ENCODE data around the gene LEFTY1.

DNA sequence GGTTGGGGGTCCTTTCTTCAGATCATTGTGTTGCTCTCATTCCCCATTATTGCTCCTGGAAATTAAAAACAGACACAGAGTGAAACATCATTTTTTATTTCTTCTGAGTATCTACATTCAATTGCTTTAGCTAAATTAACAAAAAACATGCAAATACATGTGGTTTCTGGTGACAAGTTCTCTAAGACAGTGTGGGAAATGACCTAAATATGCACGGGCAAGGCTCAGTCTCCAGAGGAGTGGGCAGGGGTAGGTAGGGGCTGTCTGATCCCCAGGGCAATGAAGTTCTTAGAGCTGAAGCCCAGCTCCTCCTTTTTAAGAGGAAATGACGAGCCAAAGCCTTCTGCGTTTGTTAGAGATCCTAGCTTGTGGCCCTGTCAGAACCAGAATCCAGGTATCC is 47.6 kb upstream of the LEFTY1 start:
- TF ChIP-seq, protein P1, sequence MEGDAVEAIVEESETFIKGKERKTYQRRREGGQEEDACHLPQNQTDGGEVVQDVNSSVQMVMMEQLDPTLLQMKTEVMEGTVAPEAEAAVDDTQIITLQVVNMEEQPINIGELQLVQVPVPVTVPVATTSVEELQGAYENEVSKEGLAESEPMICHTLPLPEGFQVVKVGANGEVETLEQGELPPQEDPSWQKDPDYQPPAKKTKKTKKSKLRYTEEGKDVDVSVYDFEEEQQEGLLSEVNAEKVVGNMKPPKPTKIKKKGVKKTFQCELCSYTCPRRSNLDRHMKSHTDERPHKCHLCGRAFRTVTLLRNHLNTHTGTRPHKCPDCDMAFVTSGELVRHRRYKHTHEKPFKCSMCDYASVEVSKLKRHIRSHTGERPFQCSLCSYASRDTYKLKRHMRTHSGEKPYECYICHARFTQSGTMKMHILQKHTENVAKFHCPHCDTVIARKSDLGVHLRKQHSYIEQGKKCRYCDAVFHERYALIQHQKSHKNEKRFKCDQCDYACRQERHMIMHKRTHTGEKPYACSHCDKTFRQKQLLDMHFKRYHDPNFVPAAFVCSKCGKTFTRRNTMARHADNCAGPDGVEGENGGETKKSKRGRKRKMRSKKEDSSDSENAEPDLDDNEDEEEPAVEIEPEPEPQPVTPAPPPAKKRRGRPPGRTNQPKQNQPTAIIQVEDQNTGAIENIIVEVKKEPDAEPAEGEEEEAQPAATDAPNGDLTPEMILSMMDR (conservative IDR thresholded peaks at IDR 0.05 in 1 of 2, IDR thresholded peaks at IDR 0.05 in 1 of 2; ENCODE audit: low read depth in 1 of 2, low read length in 2 of 2): no peak
- no peak for TF ChIP-seq EZH2 (IDR thresholded peaks at IDR 0.05; ENCODE audit: low read length, missing control alignments)
